WTC11 (cell line): ENCODE measurements around the gene RFESD. TPM values are rescaled to one million over a fixed set of nuclear protein-coding genes. Genes with fewer than 3 reads are reported as not detected.

Experiments
- ATAC-seq: fragments of 200-7000 bp; cut with Tn5 transposase; 2 replicates; pipeline ENCODE4 v1.10.0; 2021; ENCODE audit warnings: mild to moderate bottlenecking, moderate library complexity
- CTCF ChIA-PET: fragments of 300-600 bp; sonication (Branson Sonifier 250); formaldehyde crosslinking; loops from one replicate; lab custom pipeline; 2021; ENCODE audit warnings: antibody characterized with exemption; lab: Charles Lee
- POLR2A ChIA-PET: fragments of 350-600 bp; sonication (Branson Sonifier 250); formaldehyde crosslinking; loops from one replicate; lab custom pipeline; 2021; ENCODE audit warnings: antibody characterized with exemption; lab: Charles Lee
- DNase-seq: peaks from one replicate; pipeline ENCODE4 v3.0.0; 2021; ENCODE audit warnings: low spot score
- H3K27ac Mint-ChIP-seq: 2 replicates; pipeline ENCODE4 v1.8.0; 2021; ENCODE audit warnings: mixed read lengths
- H3K27me3 Mint-ChIP-seq: 2 replicates; pipeline ENCODE4 v1.8.0; 2021; ENCODE audit warnings: low read depth, mild to moderate bottlenecking, moderate library complexity, mixed read lengths
- H3K36me3 Mint-ChIP-seq: 2 replicates; pipeline ENCODE4 v1.8.0; 2021; ENCODE audit warnings: mixed read lengths
- H3K4me1 Mint-ChIP-seq: 2 replicates; pipeline ENCODE4 v1.8.0; 2022; ENCODE audit warnings: mixed read lengths
- H3K4me3 Mint-ChIP-seq: 2 replicates; pipeline ENCODE4 v1.8.0; 2021; ENCODE audit warnings: mild to moderate bottlenecking, moderate library complexity, mixed read lengths
- H3K9me3 Mint-ChIP-seq: 2 replicates; pipeline ENCODE4 v1.8.0; 2021; ENCODE audit warnings: mixed read lengths
- ATF2 ChIP-seq: sonication (generic); formaldehyde crosslinking; IDR thresholded peaks from 2 replicates; pipeline ENCODE4 v1.8.1; 2022; ENCODE audit warnings: low read depth, missing genetic modification reagents, borderline replicate concordance
- ATF3 ChIP-seq: sonication (generic); formaldehyde crosslinking; conservative IDR thresholded peaks from 2 replicates; pipeline ENCODE4 v1.8.1; 2022; ENCODE audit warnings: mild to moderate bottlenecking, missing genetic modification reagents
- ATF6 ChIP-seq: sonication (generic); formaldehyde crosslinking; IDR thresholded peaks from 2 replicates; pipeline ENCODE4 v1.8.1; 2023; ENCODE audit warnings: mild to moderate bottlenecking, missing genetic modification reagents
- E2F4 ChIP-seq: sonication (generic); formaldehyde crosslinking; IDR thresholded peaks from 2 replicates; pipeline ENCODE4 v1.8.1; 2022; ENCODE audit warnings: low read depth, mild to moderate bottlenecking, moderate library complexity, missing genetic modification reagents, borderline replicate concordance
- FOXK1 ChIP-seq: sonication (generic); formaldehyde crosslinking; IDR thresholded peaks from 2 replicates; pipeline ENCODE4 v1.8.0; 2022; ENCODE audit warnings: mild to moderate bottlenecking, moderate library complexity, missing genetic modification reagents
- MLX ChIP-seq: sonication (generic); formaldehyde crosslinking; IDR thresholded peaks from 2 replicates; pipeline ENCODE4 v1.8.1; 2023; ENCODE audit warnings: mild to moderate bottlenecking, missing genetic modification reagents, moderate library complexity
- NR3C1 ChIP-seq: sonication (generic); formaldehyde crosslinking; conservative IDR thresholded peaks from 2 replicates; pipeline ENCODE4 v1.8.1; 2023; ENCODE audit warnings: low read depth, mild to moderate bottlenecking, missing genetic modification reagents
- OVOL2 ChIP-seq: fragments of 250-450 bp; sonication (Bioruptor Pico); IDR thresholded peaks from 2 replicates; pipeline ENCODE4 v1.9.0; 2021; ENCODE audit warnings: mild to moderate bottlenecking, borderline replicate concordance
- PRDM15 ChIP-seq: sonication (generic); formaldehyde crosslinking; IDR thresholded peaks from 2 replicates; pipeline ENCODE4 v1.8.0; 2022; ENCODE audit warnings: missing genetic modification reagents
- PRRX2 ChIP-seq: fragments of 250-450 bp; sonication (Bioruptor Pico); IDR thresholded peaks from 2 replicates; pipeline ENCODE4 v1.8.0; 2021; ENCODE audit warnings: mild to moderate bottlenecking
- SMAD3 ChIP-seq: sonication (generic); formaldehyde crosslinking; IDR thresholded peaks from 2 replicates; pipeline ENCODE4 v1.8.0; 2022; ENCODE audit warnings: missing genetic modification reagents, mild to moderate bottlenecking, borderline replicate concordance
- TP53 ChIP-seq: sonication (generic); formaldehyde crosslinking; IDR thresholded peaks from 2 replicates; pipeline ENCODE4 v1.8.1; 2023; ENCODE audit warnings: mild to moderate bottlenecking, missing genetic modification reagents
- ZBTB21 ChIP-seq: sonication (generic); formaldehyde crosslinking; IDR thresholded peaks from 2 replicates; pipeline ENCODE4 v1.8.1; 2023; ENCODE audit warnings: mild to moderate bottlenecking, missing genetic modification reagents, borderline replicate concordance
- ZBTB43 ChIP-seq: sonication (generic); formaldehyde crosslinking; IDR thresholded peaks from 2 replicates; pipeline ENCODE4 v1.8.1; 2023; ENCODE audit warnings: mild to moderate bottlenecking, missing genetic modification reagents
- ZNF219 ChIP-seq: sonication (generic); formaldehyde crosslinking; IDR thresholded peaks from 2 replicates; pipeline ENCODE4 v1.8.0; 2023; ENCODE audit warnings: missing genetic modification reagents, mild to moderate bottlenecking, borderline replicate concordance
- total RNA-seq: library from RNA; stranded (reverse); gene quantifications from 3 replicates; pipeline ENCODE4 v1.2.3, GENCODE V29; 2021

RFESD gene
- total RNA-seq, 1 experiment from 2014 or later = 5.7 TPM

- CTCF ChIA-PET = no interaction called here
- POLR2A ChIA-PET = no interaction called here
- H3K36me3 Mint-ChIP-seq = no peaks in the 10 kb centered on the region; the same call in 1 of the 2 replicates
Observed at GRCh38 chr5:95641741-95642220, 4.8 kb upstream of the RFESD start.

GRCh38 chr5:95643152-95643551 lies 3.4 kb upstream of the RFESD start:
- TF ChIP-seq PRRX2 (CRISPR knock-in tag) = no peak
- TF ChIP-seq, all 79 proteins: peak for 0
- DNase-seq = no peak
- Mint-ChIP-seq H3K9me3 (peaks cover 7% of the 10 kb centered on the region), H3K27me3 (no peaks in the 10 kb centered on the region), H3K4me1 (0 out of 2 replicates have a peak, but pooled peaks cover 7% of the 10 kb centered on the region), H3K36me3 (no peaks in the 10 kb centered on the region; the same call in 1 of the 2 replicates), H3K27ac (no peak overlapping the region), H3K4me3 (no peak overlapping the region)
- POLR2A ChIA-PET = no interaction called here
- ATAC-seq = no peak
- CTCF ChIA-PET = interaction anchor here (4.1 kb wide), 1 partner anchor 138 kb away, joined by 24 read pairs; no protein-coding TSS in a partner anchor

More at GRCh38 chr5:95641741-95642220, 4.8 kb upstream of the RFESD start:
- TF ChIP-seq FOXK1 (CRISPR knock-in tag) = no peak
- TF ChIP-seq TP53 = no peak
- no peak for TF ChIP-seq ATF6 (CRISPR knock-in tag)
- peaks cover 7% of the 10 kb centered on the region for H3K9me3 Mint-ChIP-seq
- H3K27me3 Mint-ChIP-seq = no peaks in the 10 kb centered on the region
- H3K4me3 Mint-ChIP-seq = no peak overlapping the region
- DNase-seq (no peak), ATAC-seq (no peak)
- H3K27ac Mint-ChIP-seq = no peak overlapping the region
- 0 out of 2 replicates have a peak, but pooled peaks cover 3% of the 10 kb centered on the region for H3K4me1 Mint-ChIP-seq

GRCh38 chr5:95644351-95645042 lies 2.1 kb upstream of the RFESD start:
- ChIA-PET POLR2A (no interaction called here), CTCF (interaction anchor here (0.7 to 4.1 kb wide), 4 partner anchors 9 to 1428 kb away, joined by 3 to 24 read pairs (median 4); no protein-coding TSS in a partner anchor)
- Mint-ChIP-seq H3K27ac (no peak overlapping the region), H3K9me3 (peaks cover 7% of the 10 kb centered on the region), H3K4me3 (no peak overlapping the region), H3K36me3 (no peaks in the 10 kb centered on the region; the same call in 1 of the 2 replicates), H3K27me3 (no peaks in the 10 kb centered on the region), H3K4me1 (0 out of 2 replicates have a peak, but pooled peaks cover 7% of the 10 kb centered on the region)
- peak; percentile 42 for DNase-seq
- ATAC-seq = peak; percentile 15
- TF ChIP-seq ZBTB43 (CRISPR knock-in tag) = no peak
- TF ChIP-seq ATF3 = no peak
- TF ChIP-seq OVOL2 (CRISPR knock-in tag) = no peak
- TF ChIP-seq E2F4 = no peak
- no peak for TF ChIP-seq ATF6 (CRISPR knock-in tag)
- TF ChIP-seq NR3C1 = no peak
- TF ChIP-seq ZNF219 (CRISPR knock-in tag) = no peak
- TF ChIP-seq MLX (CRISPR knock-in tag) = no peak
- TF ChIP-seq ATF2 (CRISPR knock-in tag) = no peak
- no peak for TF ChIP-seq ZBTB21
- no peak for TF ChIP-seq PRDM15 (CRISPR knock-in tag)
- TF ChIP-seq SMAD3 (CRISPR knock-in tag) = no peak
